HL-60 (cell line): Measurements from ENCODE around the gene THUMPD2.

Experiments used
- DNase-seq, 2 experiments: peaks; one replicate each; pipeline ENCODE4 v3.0.0-alpha.2; 2010 to 2020; ENCODE audit warnings: low read depth in 1 of 2, low spot score in 1 of 2
- H3K27ac ChIP-seq: fragments of 250-450 bp; sonication (Bioruptor Pico); replicated peaks from 2 replicates; pipeline ENCODE4 v1.5.1; 2020; ENCODE audit warnings: mild to moderate bottlenecking, moderate library complexity
- H3K27me3 ChIP-seq: fragments of 250-450 bp; sonication (Bioruptor Pico); 2 replicates; pipeline ENCODE4 v1.5.1; 2021; ENCODE audit warnings: mild to moderate bottlenecking, moderate library complexity; ENCODE audit not compliant: insufficient read depth, poor library complexity, severe bottlenecking
- H3K4me3 ChIP-seq: replicated peaks from 2 replicates; pipeline ENCODE4 v1.5.1; 2011; ENCODE audit warnings: mild to moderate bottlenecking, control low read depth, low read length; ENCODE audit not compliant: insufficient read depth
- GABPA ChIP-seq: IDR thresholded peaks from 2 replicates; pipeline ENCODE4 v1.6.1; 2012; ENCODE audit warnings: low read depth
- POLR2AphosphoS5 ChIP-seq: IDR thresholded peaks from 2 replicates; pipeline ENCODE4 v1.6.1; 2012; ENCODE audit warnings: low read depth
- REST ChIP-seq: IDR thresholded peaks from 2 replicates; pipeline ENCODE4 v1.6.1; 2012; ENCODE audit warnings: low read depth; ENCODE audit not compliant: insufficient replicate concordance
- SPI1 ChIP-seq: IDR thresholded peaks from 2 replicates; pipeline ENCODE4 v1.6.1; 2012; ENCODE audit warnings: low read depth, mild to moderate bottlenecking, borderline replicate concordance
- TF ChIP-seq, protein P1 (sequence below): IDR thresholded peaks from one replicate; pipeline ENCODE4 v1.5.1; 2011; ENCODE audit warnings: low read length, control low read depth, inconsistent platforms; ENCODE audit not compliant: insufficient read depth

THUMPD2 gene

GRCh38 chr2:39741871-39742270 lies 37.2 kb downstream of the THUMPD2 start:
- no peak overlapping the region for H3K27ac ChIP-seq
- H3K27me3 ChIP-seq: no peaks in the 10 kb centered on the region
- peak in 1 of 2 experiments; percentile 10 for DNase-seq
- no peak for TF ChIP-seq POLR2AphosphoS5
- no peak for TF ChIP-seq SPI1
- TF ChIP-seq REST: no peak
- no peak overlapping the region for H3K4me3 ChIP-seq

DNA sequence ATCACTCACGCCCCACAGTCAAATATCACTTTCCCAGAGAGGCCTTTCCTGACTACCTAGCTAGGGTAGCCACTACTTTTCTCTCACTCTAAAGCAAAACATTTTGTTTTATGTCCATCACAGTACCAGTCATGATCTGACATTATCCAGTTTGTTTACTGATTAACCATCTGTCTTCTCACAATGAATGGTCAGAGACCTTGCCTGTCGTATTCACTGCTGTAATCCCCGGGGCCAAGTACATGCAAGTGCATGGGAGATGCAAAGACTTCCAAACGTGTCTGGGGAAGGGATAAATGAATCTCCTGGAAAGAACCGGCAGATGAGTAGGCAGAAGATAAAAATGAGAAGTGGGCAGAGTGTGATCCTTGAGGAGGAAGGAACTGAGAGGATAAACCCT lies 39.7 kb downstream of the THUMPD2 start:
- TF ChIP-seq REST: no peak
- no peak for TF ChIP-seq SPI1
- TF ChIP-seq, protein P1, sequence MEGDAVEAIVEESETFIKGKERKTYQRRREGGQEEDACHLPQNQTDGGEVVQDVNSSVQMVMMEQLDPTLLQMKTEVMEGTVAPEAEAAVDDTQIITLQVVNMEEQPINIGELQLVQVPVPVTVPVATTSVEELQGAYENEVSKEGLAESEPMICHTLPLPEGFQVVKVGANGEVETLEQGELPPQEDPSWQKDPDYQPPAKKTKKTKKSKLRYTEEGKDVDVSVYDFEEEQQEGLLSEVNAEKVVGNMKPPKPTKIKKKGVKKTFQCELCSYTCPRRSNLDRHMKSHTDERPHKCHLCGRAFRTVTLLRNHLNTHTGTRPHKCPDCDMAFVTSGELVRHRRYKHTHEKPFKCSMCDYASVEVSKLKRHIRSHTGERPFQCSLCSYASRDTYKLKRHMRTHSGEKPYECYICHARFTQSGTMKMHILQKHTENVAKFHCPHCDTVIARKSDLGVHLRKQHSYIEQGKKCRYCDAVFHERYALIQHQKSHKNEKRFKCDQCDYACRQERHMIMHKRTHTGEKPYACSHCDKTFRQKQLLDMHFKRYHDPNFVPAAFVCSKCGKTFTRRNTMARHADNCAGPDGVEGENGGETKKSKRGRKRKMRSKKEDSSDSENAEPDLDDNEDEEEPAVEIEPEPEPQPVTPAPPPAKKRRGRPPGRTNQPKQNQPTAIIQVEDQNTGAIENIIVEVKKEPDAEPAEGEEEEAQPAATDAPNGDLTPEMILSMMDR: no peak
- TF ChIP-seq GABPA: no peak
- TF ChIP-seq POLR2AphosphoS5: no peak
- no peak overlapping the region for H3K27ac ChIP-seq
- H3K27me3 ChIP-seq: no peaks in the 10 kb centered on the region
- no peak for DNase-seq
- H3K4me3 ChIP-seq: no peak overlapping the region

DNA sequence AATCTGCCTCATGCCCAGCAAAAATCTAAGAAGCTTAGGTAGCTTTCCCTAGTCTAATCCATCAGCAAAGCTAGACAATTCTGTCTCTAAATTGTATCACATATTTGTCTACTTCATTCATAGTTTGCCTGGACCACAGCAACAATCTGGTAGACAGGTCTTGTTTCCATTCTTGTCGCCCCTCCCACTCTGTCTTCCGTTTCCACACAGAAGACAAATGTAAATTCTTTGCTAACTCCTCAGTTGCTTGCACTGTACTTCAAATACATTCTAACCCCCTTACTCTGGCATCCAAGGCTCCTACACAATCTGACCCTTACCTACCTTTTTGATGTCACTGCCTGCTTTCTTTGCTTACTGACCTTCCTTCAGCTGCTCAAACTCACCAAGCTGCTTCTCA lies 40.1 kb downstream of the THUMPD2 start:
- no peak for DNase-seq
- Histone ChIP-seq H3K27me3 (no peaks in the 10 kb centered on the region), H3K4me3 (no peak overlapping the region), H3K27ac (no peak overlapping the region)
- TF ChIP-seq REST: no peak
- TF ChIP-seq, protein P1: no peak
- TF ChIP-seq POLR2AphosphoS5: no peak
- no peak for TF ChIP-seq SPI1
- TF ChIP-seq GABPA: no peak

DNA sequence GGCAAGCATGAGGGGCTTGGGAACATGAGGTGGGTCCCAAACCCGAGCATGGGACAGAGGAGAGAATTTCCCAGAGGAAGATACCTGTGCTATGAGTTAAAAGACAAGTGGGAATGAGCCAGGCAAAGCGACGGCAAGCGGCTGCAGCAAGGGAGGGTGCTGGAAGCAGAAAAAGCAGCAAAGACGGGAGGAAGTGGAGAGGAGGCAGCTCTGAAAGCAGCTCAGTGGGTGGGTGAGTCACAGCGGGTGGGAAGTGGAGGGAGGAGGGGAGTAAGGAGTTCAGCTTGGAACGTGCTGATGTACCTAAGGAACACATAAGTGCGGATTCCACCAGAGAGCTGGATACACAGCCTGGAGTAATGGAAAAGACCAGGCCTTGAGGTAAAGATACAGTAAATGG lies 41.4 kb downstream of the THUMPD2 start:
- no peak overlapping the region for H3K4me3 ChIP-seq
- TF ChIP-seq SPI1 (no peak), REST (no peak), GABPA (no peak), POLR2AphosphoS5 (no peak)
- TF ChIP-seq, protein P1: no peak
- H3K27ac ChIP-seq: no peak overlapping the region
- H3K27me3 ChIP-seq: no peaks in the 10 kb centered on the region
- no peak for DNase-seq
